Karpas-422 (cell line): ENCODE results near the gene SEMA3G. TPM values are rescaled to one million over a fixed set of nuclear protein-coding genes. Genes with fewer than 3 reads are reported as not detected.

Source experiments
- DNase-seq: peaks from one replicate; pipeline ENCODE4 v3.0.0-alpha.2; 2015
- H2AFZ ChIP-seq: fragments of 200-600 bp; sonication (generic); 2 replicates; pipeline ENCODE4 v1.6.1; 2014; ENCODE audit warnings: antibody characterized with exemption, low read length, mixed read lengths
- H3K27ac ChIP-seq: fragments of 200-600 bp; sonication (generic); 2 replicates; pipeline ENCODE4 v1.5.1; 2014; ENCODE audit warnings: mild to moderate bottlenecking, low read length, moderate library complexity
- H3K27me3 ChIP-seq: fragments of 200-600 bp; sonication (generic); 2 replicates; pipeline ENCODE4 v1.6.1; 2014; ENCODE audit warnings: low read length, mixed read lengths
- H3K36me3 ChIP-seq: fragments of 200-600 bp; sonication (generic); 2 replicates; pipeline ENCODE4 v1.6.1; 2014; ENCODE audit warnings: low read length, mixed read lengths; ENCODE audit not compliant: insufficient read depth
- H3K4me1 ChIP-seq: fragments of 200-600 bp; sonication (generic); 2 replicates; pipeline ENCODE4 v1.6.1; 2014; ENCODE audit warnings: mild to moderate bottlenecking, low read length, mixed read lengths
- H3K4me2 ChIP-seq: fragments of 200-600 bp; sonication (generic); 2 replicates; pipeline ENCODE4 v1.6.1; 2014; ENCODE audit warnings: low read length, low read depth, mild to moderate bottlenecking; ENCODE audit not compliant: poor library complexity, severe bottlenecking
- H3K4me3 ChIP-seq: fragments of 200-600 bp; sonication (generic); 2 replicates; pipeline ENCODE4 v1.5.1; 2014; ENCODE audit warnings: mild to moderate bottlenecking, antibody characterized with exemption, low read length, mixed read lengths
- H3K79me2 ChIP-seq: fragments of 200-600 bp; sonication (generic); 2 replicates; pipeline ENCODE4 v1.6.1; 2014; ENCODE audit warnings: mild to moderate bottlenecking, low read length, mixed read lengths
- H3K9ac ChIP-seq: fragments of 200-600 bp; sonication (generic); 2 replicates; pipeline ENCODE4 v1.6.0; 2014; ENCODE audit warnings: low read length
- H3K9me2 ChIP-seq: fragments of 200-600 bp; sonication (generic), shearing (Covaris generic); replicated peaks from 2 replicates; pipeline ENCODE4 v1.6.0; 2014; ENCODE audit warnings: mild to moderate bottlenecking, low read length, moderate library complexity; ENCODE audit not compliant: insufficient read depth
- H3K9me3 ChIP-seq: fragments of 300-700, 200-600 bp; sonication (generic); 2 replicates; pipeline ENCODE4 v1.6.1; 2014; ENCODE audit warnings: low read length, mixed read lengths
- H4K20me1 ChIP-seq: fragments of 200-600 bp; sonication (generic); 2 replicates; pipeline ENCODE4 v1.6.1; 2014; ENCODE audit warnings: mild to moderate bottlenecking, antibody characterized with exemption, low read length, low read depth; ENCODE audit not compliant: insufficient read depth
- total RNA-seq: library from RNA; depleted of rRNA; stranded (reverse); fragments of >200 nt; shearing (Covaris generic); gene quantifications from 2 replicates; pipeline ENCODE4 v1.2.3, GENCODE V29; 2014; ENCODE audit warnings: low replicate concordance

SEMA3G gene
- total RNA-seq, 1 experiment from 2014 or later = not detected

GRCh38 chr3:52406791-52407510, 38.0 kb downstream of the SEMA3G start:
- H3K36me3 ChIP-seq = peaks cover 13% of the 10 kb centered on the region; the same call in 1 of the 2 replicates

GRCh38 chr3:52406231-52406661, 38.7 kb downstream of the SEMA3G start:
- peaks cover 13% of the 10 kb centered on the region; the same call in 1 of the 2 replicates for H3K36me3 ChIP-seq
- no peaks in the 10 kb centered on the region for H3K9me2 ChIP-seq
- no peak overlapping the region for H3K9ac ChIP-seq
- H3K79me2 ChIP-seq = peaks cover 20% of the 10 kb centered on the region
- H3K4me2 ChIP-seq = no peak overlapping the region
- no peak overlapping the region for H2AFZ ChIP-seq
- H3K4me1 ChIP-seq = peaks cover 15% of the 10 kb centered on the region
- H3K27me3 ChIP-seq = no peaks in the 10 kb centered on the region
- H3K9me3 ChIP-seq = no peaks in the 10 kb centered on the region
- DNase-seq = no peak
- 0 out of 2 replicates have a peak, but pooled peaks cover 3% of the 10 kb centered on the region for H4K20me1 ChIP-seq
- no peak overlapping the region for H3K27ac ChIP-seq
- no peak overlapping the region for H3K4me3 ChIP-seq

More at GRCh38 chr3:52406791-52407510, 38.0 kb downstream of the SEMA3G start:
- Histone ChIP-seq H3K27ac (no peak overlapping the region), H3K4me1 (peaks cover 22% of the 10 kb centered on the region), H4K20me1 (0 out of 2 replicates have a peak, but pooled peaks cover 3% of the 10 kb centered on the region), H3K9me3 (no peaks in the 10 kb centered on the region), H3K4me2 (no peak overlapping the region), H3K27me3 (no peaks in the 10 kb centered on the region), H2AFZ (no peak overlapping the region), H3K9ac (no peak overlapping the region), H3K4me3 (no peak overlapping the region), H3K9me2 (no peaks in the 10 kb centered on the region), H3K79me2 (peaks cover 23% of the 10 kb centered on the region)
- DNase-seq = no peak

GRCh38 chr3:52405601-52406110, 39.2 kb downstream of the SEMA3G start:
- Histone ChIP-seq H3K4me1 (peaks cover 11% of the 10 kb centered on the region), H3K27ac (no peak overlapping the region), H3K27me3 (no peaks in the 10 kb centered on the region), H3K4me2 (no peak overlapping the region), H3K9ac (no peak overlapping the region), H3K4me3 (no peak overlapping the region), H4K20me1 (0 out of 2 replicates have a peak, but pooled peaks cover 3% of the 10 kb centered on the region), H2AFZ (no peak overlapping the region), H3K9me2 (no peaks in the 10 kb centered on the region), H3K79me2 (peaks cover 20% of the 10 kb centered on the region), H3K36me3 (peaks cover 13% of the 10 kb centered on the region; the same call in 1 of the 2 replicates), H3K9me3 (no peaks in the 10 kb centered on the region)
- no peak for DNase-seq

GRCh38 chr3:52405066-52405465, 39.8 kb downstream of the SEMA3G start:
- 0 out of 2 replicates have a peak, but pooled peaks cover 3% of the 10 kb centered on the region for H4K20me1 ChIP-seq
- H3K9me2 ChIP-seq = no peaks in the 10 kb centered on the region
- peaks cover 11% of the 10 kb centered on the region for H3K4me1 ChIP-seq
- H3K4me2 ChIP-seq = no peak overlapping the region
- no peak overlapping the region for H3K27ac ChIP-seq
- no peaks in the 10 kb centered on the region for H3K27me3 ChIP-seq
- H3K79me2 ChIP-seq = peaks cover 20% of the 10 kb centered on the region
- DNase-seq = no peak
- H3K9ac ChIP-seq = no peak overlapping the region
- H2AFZ ChIP-seq = no peak overlapping the region
- H3K36me3 ChIP-seq = peaks cover 13% of the 10 kb centered on the region; the same call in 1 of the 2 replicates
- no peaks in the 10 kb centered on the region for H3K9me3 ChIP-seq
- no peak overlapping the region for H3K4me3 ChIP-seq

- peaks cover 11% of the 10 kb centered on the region for H3K4me1 ChIP-seq
- no peak overlapping the region for H3K9ac ChIP-seq
- DNase-seq = no peak
- peaks cover 13% of the 10 kb centered on the region; the same call in 1 of the 2 replicates for H3K36me3 ChIP-seq
- no peak overlapping the region for H3K27ac ChIP-seq
- H3K4me3 ChIP-seq = no peak overlapping the region
- no peak overlapping the region for H2AFZ ChIP-seq
- H3K27me3 ChIP-seq = no peaks in the 10 kb centered on the region
- H3K79me2 ChIP-seq = peaks cover 18% of the 10 kb centered on the region
- no peaks in the 10 kb centered on the region for H3K9me2 ChIP-seq
- 0 out of 2 replicates have a peak, but pooled peaks cover 3% of the 10 kb centered on the region for H4K20me1 ChIP-seq
- H3K4me2 ChIP-seq = no peak overlapping the region
- no peaks in the 10 kb centered on the region for H3K9me3 ChIP-seq
These were observed 40.5 kb downstream of the SEMA3G start for GRCh38 chr3:52404391-52404790.

- no peak overlapping the region for H3K9ac ChIP-seq
These were observed 40.9 kb downstream of the SEMA3G start for GRCh38 chr3:52403955-52404354.

GRCh38 chr3:52403271-52403841, 41.5 kb downstream of the SEMA3G start:
- H3K27ac ChIP-seq = no peak overlapping the region
- no peak overlapping the region for H3K4me2 ChIP-seq
- peaks cover 13% of the 10 kb centered on the region; the same call in 1 of the 2 replicates for H3K36me3 ChIP-seq
- no peaks in the 10 kb centered on the region for H3K9me2 ChIP-seq
- H3K9ac ChIP-seq = no peak overlapping the region
- H3K79me2 ChIP-seq = peaks cover 7% of the 10 kb centered on the region
- H3K27me3 ChIP-seq = no peaks in the 10 kb centered on the region
- no peaks in the 10 kb centered on the region for H4K20me1 ChIP-seq
- no peak for DNase-seq
- no peak overlapping the region for H2AFZ ChIP-seq
- H3K4me3 ChIP-seq = no peak overlapping the region
- H3K4me1 ChIP-seq = peaks cover 2% of the 10 kb centered on the region
- no peaks in the 10 kb centered on the region for H3K9me3 ChIP-seq

More at GRCh38 chr3:52403955-52404354, 40.9 kb downstream of the SEMA3G start:
- Histone ChIP-seq H3K36me3 (peaks cover 13% of the 10 kb centered on the region; the same call in 1 of the 2 replicates), H3K9me3 (no peaks in the 10 kb centered on the region), H3K4me1 (peaks cover 8% of the 10 kb centered on the region), H3K79me2 (peaks cover 13% of the 10 kb centered on the region), H3K4me2 (no peak overlapping the region), H4K20me1 (0 out of 2 replicates have a peak, but pooled peaks cover 1% of the 10 kb centered on the region), H3K4me3 (no peak overlapping the region), H3K27me3 (no peaks in the 10 kb centered on the region), H2AFZ (no peak overlapping the region), H3K9me2 (no peaks in the 10 kb centered on the region), H3K27ac (no peak overlapping the region)
- no peak for DNase-seq

GRCh38 chr3:52402706-52403270, 42.1 kb downstream of the SEMA3G start:
- no peak overlapping the region for H3K4me2 ChIP-seq
- H3K9ac ChIP-seq = no peak overlapping the region
- H3K4me3 ChIP-seq = no peak overlapping the region
- H3K79me2 ChIP-seq = peaks cover 2% of the 10 kb centered on the region
- H3K27ac ChIP-seq = no peak overlapping the region
- peaks cover 11% of the 10 kb centered on the region; the same call in 1 of the 2 replicates for H3K36me3 ChIP-seq
- no peaks in the 10 kb centered on the region for H4K20me1 ChIP-seq
- no peaks in the 10 kb centered on the region for H3K4me1 ChIP-seq
- no peak for DNase-seq
- H3K9me3 ChIP-seq = no peaks in the 10 kb centered on the region
- H3K9me2 ChIP-seq = no peaks in the 10 kb centered on the region
- no peaks in the 10 kb centered on the region for H3K27me3 ChIP-seq
- no peak overlapping the region for H2AFZ ChIP-seq
